K562 (cell line): ENCODE data around the gene GYS1. TPM values are rescaled to one million over a fixed set of nuclear protein-coding genes. Genes with fewer than 3 reads are reported as not detected.

Source experiments
- ARID1B ChIP-seq: fragments of 450-650 bp; IDR thresholded peaks from 2 replicates; pipeline ENCODE4 v1.6.1; 2016; ENCODE audit warnings: antibody characterized with exemption, mild to moderate bottlenecking, inconsistent platforms
- BHLHE40 ChIP-seq: IDR thresholded peaks from 2 replicates; pipeline ENCODE4 v1.6.1; 2011; ENCODE audit warnings: low read length, improper control_type of control experiment
- CREB3 ChIP-seq: fragments of 450-650 bp; conservative IDR thresholded peaks from 2 replicates; pipeline ENCODE4 v1.6.1; 2016; ENCODE audit warnings: missing genetic modification characterization, low read depth, mild to moderate bottlenecking, missing compliant biosample characterization, moderate library complexity
- ETV1 ChIP-seq: fragments of 450-650 bp; conservative IDR thresholded peaks from 2 replicates; pipeline ENCODE4 v1.6.1; 2016; ENCODE audit warnings: missing genetic modification characterization, control low read depth, low read depth, missing compliant biosample characterization
- FOXK2 ChIP-seq, 2 experiments: fragments of 450-650 bp; IDR thresholded peaks in 1 of 2; conservative IDR thresholded peaks in 1 of 2; 2 replicates each; pipeline ENCODE4 v1.6.1; 2016; ENCODE audit warnings: low read depth in 2 of 2, mild to moderate bottlenecking in 1 of 2
- GABPB2 ChIP-seq: fragments of 250-450 bp; sonication (Bioruptor Pico); conservative IDR thresholded peaks from 2 replicates; pipeline ENCODE4 v1.5.1; 2021; ENCODE audit warnings: mild to moderate bottlenecking
- JUND ChIP-seq, 2 experiments: IDR thresholded peaks; 2 replicates in 1 of 2; 3 replicates in 1 of 2; pipeline ENCODE4 v1.6.1; 2011; ENCODE audit warnings: borderline replicate concordance in 2 of 2, low read depth in 2 of 2, low read length in 2 of 2, improper control_type of control experiment in 1 of 2, missing biosample characterization in 1 of 2, missing genetic modification characterization in 1 of 2, missing genetic modification reagents in 1 of 2
- MAFK ChIP-seq: IDR thresholded peaks from 2 replicates; pipeline ENCODE4 v1.6.1; 2011; ENCODE audit warnings: low read length, improper control_type of control experiment
- RBM14 ChIP-seq: fragments of 200-400 bp; formaldehyde crosslinking; IDR thresholded peaks from 2 replicates; pipeline ENCODE4 v1.6.1; 2018; ENCODE audit warnings: low read depth, mild to moderate bottlenecking, low read length, moderate library complexity, borderline replicate concordance; ENCODE audit not compliant: insufficient read depth
- RFX1 ChIP-seq: fragments of 450-650 bp; IDR thresholded peaks from 2 replicates; pipeline ENCODE4 v1.6.1; 2016; ENCODE audit warnings: mild to moderate bottlenecking, moderate library complexity
- SIN3B ChIP-seq: fragments of 450-650 bp; IDR thresholded peaks from 2 replicates; pipeline ENCODE4 v1.6.1; 2017; ENCODE audit warnings: low read depth, mild to moderate bottlenecking, moderate library complexity
- SRSF9 ChIP-seq: fragments of 200-400 bp; formaldehyde crosslinking; IDR thresholded peaks from 2 replicates; pipeline ENCODE4 v1.6.1; 2017; ENCODE audit warnings: low read depth, low read length, borderline replicate concordance
- STAT5A ChIP-seq: IDR thresholded peaks from 2 replicates; pipeline ENCODE4 v1.6.1; 2012; ENCODE audit warnings: low read length, inconsistent platforms, borderline replicate concordance
- TSHZ1 ChIP-seq: fragments of 250-450 bp; sonication (Bioruptor Pico); IDR thresholded peaks from 2 replicates; pipeline ENCODE4 v1.4.0; 2020; ENCODE audit warnings: mild to moderate bottlenecking, moderate library complexity
- UBTF ChIP-seq, 2 experiments: IDR thresholded peaks; 2 replicates each; pipeline ENCODE4 v1.6.1; 2012; ENCODE audit warnings: improper control_type of control experiment in 2 of 2, low read depth in 2 of 2, low read length in 2 of 2, borderline replicate concordance in 1 of 2
- ZBTB34 ChIP-seq: fragments of 250-450 bp; sonication (Bioruptor Pico); IDR thresholded peaks from 2 replicates; pipeline ENCODE4 v1.8.0; 2021; ENCODE audit warnings: mild to moderate bottlenecking, moderate library complexity
- polyA plus RNA-seq, 8 experiments: library from polyadenylated mRNA; depleted of rRNA in 4 of 8; stranded (reverse) in 5 of 8; unstranded in 3 of 8; fragments of >200 nt; fragmentation: Nextera tagmentation in 2 of 8; fragmentation: Illumina TruSeq in 1 of 8; extraction: Ambion mirVana in 2 of 8; extraction: Trizol in 1 of 8; gene quantifications; 2 replicates each; pipeline versions ENCODE4 v1.2.1 to v1.2.3, GENCODE V29; 2011 to 2014; ENCODE audit warnings: inconsistent platforms in 1 of 8, missing spikeins in 1 of 8
- total RNA-seq, 7 experiments: library from RNA; depleted of rRNA in 6 of 7; stranded (reverse); fragments of >200 nt in 6 of 7; fragmentation: Illumina TruSeq in 2 of 7; extraction: Trizol in 2 of 7; gene quantifications; 2 replicates each; pipeline versions ENCODE4 v1.2.1 to v1.2.3, GENCODE V29; 2011 to 2021; ENCODE audit warnings: low replicate concordance in 1 of 7

The GYS1 gene
- total and polyA plus RNA-seq, 9 of the 15 experiments (the other 6 are each of a cell fraction or from before 2014, with no cell fraction given), result 1.9 to 31.1 (median 15.2) TPM

GRCh38 chr19:48962029-48962848, 30.9 kb downstream of the GYS1 start (continued):
- TF ChIP-seq SRSF9 (no peak), SIN3B (no peak), ARID1B (peak; percentile 57), ETV1 (tag) (peak; percentile 82), FOXK2 (conservative IDR thresholded peaks at IDR 0.05 in 1 of 2, IDR thresholded peaks at IDR 0.05 in 1 of 2; ENCODE audit: low read depth in 2 of 2) (peak in 1 of 2 experiments; percentile 49; a peak in 1 of 4 replicates), CREB3 (tag) (no peak), GABPB2 (no peak), ZBTB34 (CRISPR knock-in tag) (no peak), TSHZ1 (no peak), STAT5A (no peak), RBM14 (no peak), MAFK (no peak), UBTF (IDR thresholded peaks at IDR 0.05; ENCODE audit: borderline replicate concordance in 1 of 2, low read depth in 2 of 2, low read length in 2 of 2) (no peak), RFX1 (no peak), JUND (IDR thresholded peaks at IDR 0.05; ENCODE audit: borderline replicate concordance, low read depth, low read length) (peak; percentile 64; the same call in 1 of the 2 replicates), JUND (tag; IDR thresholded peaks at IDR 0.05; ENCODE audit: borderline replicate concordance, low read depth, low read length) (peak; percentile 68; the same call in 1 of the 3 replicates), BHLHE40 (0 out of 2 replicates have a peak, but pooled peaks have one; percentile 5)
